GM18873 (cell line): ENCODE results near the gene RDH12.
"Not testable (repeated sequence)": the region's sequence is repeated elsewhere in the genome, so short reads cannot be mapped to it uniquely, and the experiment has no call there.

Experiments used
- ATAC-seq: cut with Tn5 transposase; IDR thresholded peaks from one replicate; pipeline ENCODE4 v1.9.1; 2021; ENCODE audit warnings: mild to moderate bottlenecking, moderate library complexity, moderate number of reproducible peaks; ENCODE audit not compliant: unreplicated experiment, low FRiP score

RDH12 gene

DNA sequence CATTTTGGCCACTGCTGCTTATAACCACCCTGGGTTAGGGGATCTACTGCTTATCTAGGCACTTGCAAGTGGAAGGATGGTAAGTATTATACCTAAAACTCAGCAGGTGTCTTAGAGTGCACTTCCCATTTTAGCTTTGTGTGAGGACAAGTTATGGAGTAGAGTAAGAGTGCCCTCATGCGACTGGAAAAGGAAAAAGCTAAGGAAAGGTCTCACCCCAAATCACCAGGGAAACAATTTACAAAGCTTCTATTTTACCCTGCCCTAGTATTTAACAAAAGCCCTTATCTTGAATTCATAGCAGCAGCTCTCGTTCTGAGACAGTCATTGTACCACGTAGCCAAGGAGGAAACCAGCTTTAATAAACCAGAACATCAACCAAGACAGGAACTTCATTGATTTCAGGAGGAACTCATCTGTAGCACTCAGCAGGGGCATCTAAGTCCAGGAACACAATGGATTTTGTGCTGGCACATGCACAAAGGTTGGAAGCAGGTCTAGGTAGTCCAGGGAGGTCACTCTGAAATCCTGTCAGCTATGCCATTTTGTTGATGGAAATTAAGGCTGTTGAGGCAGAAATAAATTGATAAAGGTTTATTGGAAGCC is 2.9 kb downstream of the RDH12 start:
- no peak for ATAC-seq

- no peak for ATAC-seq
These were observed 3.5 kb downstream of the RDH12 start for GRCh38 chr14:67705211-67705610.

DNA sequence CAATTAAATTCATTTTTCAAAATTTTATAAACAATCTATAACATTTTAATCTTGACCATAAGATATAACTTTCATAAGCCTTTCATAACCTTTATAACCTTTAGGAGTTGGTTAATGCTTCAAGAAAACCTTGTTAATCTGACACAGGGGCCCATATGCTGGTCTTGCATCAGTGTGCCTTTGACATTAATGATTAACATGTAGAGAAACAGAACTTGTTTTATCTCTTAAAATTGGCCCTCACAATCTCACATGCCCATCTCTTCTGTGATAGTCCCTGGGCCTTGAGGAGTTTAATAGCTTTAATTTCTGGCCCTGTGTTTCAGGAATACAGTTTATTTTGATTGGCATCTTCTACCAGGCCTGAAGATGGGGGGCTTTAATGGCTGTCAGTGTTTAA is 7.7 kb downstream of the RDH12 start:
- not testable (repeated sequence) for ATAC-seq

GRCh38 chr14:67709796-67710195 is 8.1 kb downstream of the RDH12 start:
- ATAC-seq = not testable (repeated sequence)

- no peak for ATAC-seq
These were observed 8.5 kb downstream of the RDH12 start for GRCh38 chr14:67710209-67710608.

DNA sequence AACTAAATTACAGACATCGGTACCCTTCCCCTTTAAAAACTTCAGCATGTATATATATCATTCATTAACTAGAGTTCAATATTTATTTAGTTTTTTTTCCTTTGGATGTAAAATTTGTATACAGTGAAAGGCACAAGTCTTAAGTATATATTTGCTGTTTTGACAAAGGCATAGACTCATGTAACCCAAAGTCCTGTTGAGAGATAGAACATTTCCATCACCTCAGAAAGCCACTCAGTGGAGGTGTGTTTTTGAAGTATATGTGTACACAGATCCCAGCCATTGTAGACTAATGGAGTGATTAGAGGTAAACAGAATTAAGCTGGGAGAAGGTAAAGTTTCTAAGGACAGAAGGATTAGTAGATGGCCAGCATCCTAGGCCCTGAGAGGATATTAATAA is 15.4 kb downstream of the RDH12 start:
- no peak for ATAC-seq

DNA sequence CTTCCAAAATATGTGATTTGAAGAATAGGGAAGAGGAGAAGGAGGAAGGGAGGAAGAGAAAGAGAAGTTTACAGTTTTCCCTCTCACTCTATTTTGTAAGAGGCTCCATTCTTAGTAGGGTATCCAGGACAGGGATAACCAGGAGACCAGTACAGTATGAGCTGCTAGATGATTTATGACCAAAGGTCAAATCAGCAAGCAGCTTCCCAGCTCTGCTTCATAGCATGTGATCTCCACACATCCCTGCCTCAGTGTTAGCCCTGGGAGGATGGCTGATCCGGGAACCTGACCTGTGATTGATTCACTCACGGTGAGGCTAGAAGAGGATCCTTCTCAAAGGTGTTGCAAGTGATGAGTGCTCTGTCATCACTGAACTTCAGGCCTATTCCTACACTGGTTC is 16.6 kb downstream of the RDH12 start:
- ATAC-seq = no peak

DNA sequence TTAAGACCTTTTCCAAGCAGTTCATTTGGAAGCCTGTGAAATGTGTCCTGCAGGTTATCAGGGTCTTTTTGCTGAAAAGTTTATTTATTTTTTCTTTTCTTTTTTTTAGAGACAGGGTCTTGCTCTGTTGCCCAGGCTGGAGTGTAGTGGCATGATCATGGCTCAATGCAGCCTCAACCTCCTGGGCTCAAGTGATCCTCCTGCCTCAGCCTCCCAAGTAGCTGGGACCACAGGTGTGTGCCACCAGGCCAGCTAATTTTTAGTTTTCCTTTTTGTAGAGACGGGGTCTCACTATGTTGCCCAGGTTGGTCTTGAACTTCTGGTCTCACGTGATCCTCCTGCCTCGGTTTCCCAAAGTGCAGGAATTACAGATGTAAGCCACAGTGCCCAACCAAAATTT is 17.7 kb downstream of the RDH12 start:
- not testable (repeated sequence) for ATAC-seq

DNA sequence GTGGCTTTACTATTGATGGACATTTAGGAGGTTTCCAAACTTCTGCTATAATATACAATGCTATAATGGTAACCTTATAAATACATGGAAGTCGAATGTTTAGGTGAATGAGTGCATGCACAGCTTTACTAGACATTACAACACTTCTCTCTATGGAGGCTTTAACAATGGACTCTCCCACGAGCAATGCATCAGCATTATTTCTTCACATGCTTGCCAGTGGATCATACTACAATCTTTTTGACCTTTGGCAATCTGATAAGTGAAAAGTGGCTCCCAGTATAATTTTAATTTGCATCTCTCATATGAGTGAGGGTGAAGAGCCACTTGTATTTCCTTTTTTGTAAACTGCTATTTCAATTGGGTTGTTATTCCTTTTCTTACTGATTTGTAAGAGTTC is 18.2 kb downstream of the RDH12 start:
- ATAC-seq = no peak

- ATAC-seq = no peak
These were observed 20.2 kb downstream of the RDH12 start for GRCh38 chr14:67721875-67722274.

GRCh38 chr14:67722293-67722692 is 20.6 kb downstream of the RDH12 start:
- ATAC-seq = no peak

- no peak for ATAC-seq
These were observed 23.5 kb downstream of the RDH12 start for GRCh38 chr14:67725171-67725570.

- ATAC-seq = no peak
These were observed 25.7 kb downstream of the RDH12 start for GRCh38 chr14:67727361-67727760.

DNA sequence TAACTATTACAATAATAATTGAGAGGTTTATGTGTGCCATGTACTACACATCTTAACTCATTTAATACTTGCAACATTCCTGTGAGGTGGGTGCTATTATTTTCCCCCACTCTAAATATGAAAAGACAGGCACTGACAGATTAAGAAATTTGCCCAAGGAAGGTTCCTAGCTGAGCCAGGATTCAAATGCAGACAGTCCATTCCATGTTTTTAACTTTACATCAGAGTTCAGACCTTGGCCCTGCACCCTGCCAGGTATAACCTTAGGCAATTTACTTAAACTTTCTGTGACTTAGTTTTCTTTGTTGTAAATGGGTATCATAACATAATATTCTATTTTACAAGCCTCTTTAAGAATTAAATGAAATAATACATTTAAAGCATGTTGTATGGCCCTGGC is 26.6 kb downstream of the RDH12 start:
- ATAC-seq = no peak

- ATAC-seq = no peak
These were observed 27.6 kb downstream of the RDH12 start for GRCh38 chr14:67729072-67729885.

- ATAC-seq = no peak
These were observed 31.9 kb downstream of the RDH12 start for GRCh38 chr14:67733616-67734015.

DNA sequence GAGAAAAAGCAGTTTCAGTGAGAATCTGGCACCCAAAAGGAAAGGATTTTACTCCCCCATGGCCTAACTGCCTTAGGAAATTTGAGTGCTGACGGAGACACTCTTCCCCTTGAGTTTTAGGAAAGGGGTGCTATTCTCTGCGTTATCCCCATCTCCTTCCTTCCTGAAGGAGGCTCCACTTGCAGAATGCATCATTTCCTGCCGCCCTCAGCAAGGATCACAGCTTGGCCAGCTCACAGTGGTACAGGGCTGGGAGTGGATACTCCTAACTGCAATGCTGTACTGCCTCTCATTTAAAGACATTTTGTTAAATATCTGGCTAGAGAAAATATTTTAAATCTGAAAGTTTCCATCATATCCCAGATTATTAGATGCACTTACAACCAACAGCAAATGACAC is 33.0 kb downstream of the RDH12 start:
- no peak for ATAC-seq

GRCh38 chr14:67735336-67736147 is 33.9 kb downstream of the RDH12 start:
- no peak for ATAC-seq

DNA sequence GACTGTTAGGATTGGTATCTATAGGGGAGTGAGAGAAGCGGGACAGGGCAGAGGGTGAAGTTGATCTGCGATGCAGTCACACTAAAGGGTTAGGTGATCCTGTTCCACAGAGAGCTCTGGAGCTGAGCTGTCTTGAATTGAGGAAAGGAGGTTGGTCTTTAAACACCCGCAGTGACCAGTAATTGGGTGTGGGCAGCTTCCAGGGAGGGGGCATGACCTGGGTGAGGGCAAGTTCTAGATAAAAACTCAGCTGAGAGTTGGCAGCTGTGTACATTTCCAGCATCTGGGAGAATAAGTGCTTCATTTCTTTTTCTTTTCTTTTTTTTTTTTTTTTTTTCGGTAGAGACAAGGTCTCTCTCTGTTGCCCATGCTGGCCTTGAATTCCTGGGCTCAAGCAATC is 35.1 kb downstream of the RDH12 start:
- ATAC-seq = no peak

DNA sequence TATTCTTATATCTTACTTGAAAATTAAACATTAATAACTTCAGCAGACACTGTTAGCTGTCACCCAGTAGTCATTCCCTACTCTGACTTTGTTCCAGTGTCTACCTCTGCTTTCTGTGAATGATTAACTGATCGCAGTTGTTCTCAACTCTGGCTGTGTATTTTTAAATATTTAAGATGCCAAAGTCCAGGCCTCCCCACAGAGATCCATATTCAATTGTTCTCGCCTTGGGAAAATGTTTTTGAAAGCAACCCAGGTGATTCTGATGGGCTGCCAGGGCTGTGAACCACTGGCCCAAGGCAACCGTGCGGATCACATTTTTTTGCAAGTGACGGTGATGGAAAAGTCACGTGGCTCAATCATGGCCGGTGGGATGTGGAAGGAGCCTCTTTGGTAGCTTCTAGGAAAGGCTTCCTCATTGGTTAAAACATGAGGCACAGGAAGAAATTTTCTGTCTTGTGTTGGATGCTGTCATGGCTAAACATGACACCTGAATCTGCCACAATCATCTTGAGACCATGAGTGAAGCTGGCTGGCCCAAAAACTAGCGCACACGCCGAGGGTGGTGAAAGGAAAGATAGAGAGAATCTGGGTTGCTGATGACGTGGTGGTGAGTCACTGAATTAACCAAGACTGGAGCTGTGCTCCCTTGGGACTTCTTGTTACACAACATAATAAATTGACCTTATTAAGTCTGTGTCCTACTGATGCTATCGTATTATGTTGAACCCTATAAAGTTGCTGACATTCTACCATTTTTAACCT is 37.2 kb downstream of the RDH12 start:
- ATAC-seq = no peak

DNA sequence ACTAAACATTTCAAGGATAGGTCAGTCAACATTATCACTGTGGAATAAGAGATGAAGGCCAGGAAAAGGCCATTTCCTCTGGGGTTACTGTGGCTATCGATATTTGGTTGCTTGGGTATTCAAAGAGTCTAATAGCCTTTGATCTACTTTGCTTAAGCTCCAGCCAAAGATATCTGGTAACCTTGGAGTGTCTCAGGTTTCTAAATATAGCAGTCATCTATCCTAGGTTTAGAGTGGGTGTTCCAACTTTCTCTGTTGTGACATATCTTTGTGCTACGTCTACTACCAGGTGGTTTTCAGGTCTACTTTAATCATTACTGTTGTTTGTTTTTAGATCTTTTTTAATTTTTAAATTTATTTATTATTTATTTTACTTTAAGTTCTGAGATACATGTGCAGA is 42.4 kb downstream of the RDH12 start:
- no peak for ATAC-seq
